ENCODE results near the gene OR9Q1.

Gene OR9Q1

GRCh38 chr11:58034471-58034870 lies 10.8 kb downstream of the OR9Q1 start:
- no peak for DNase-seq

GRCh38 chr11:58039589-58039988 lies 15.9 kb downstream of the OR9Q1 start:
- DNase-seq = no peak

GRCh38 chr11:58043379-58043778 lies 19.7 kb downstream of the OR9Q1 start:
- no peak for DNase-seq

GRCh38 chr11:58046231-58046630 lies 22.6 kb downstream of the OR9Q1 start:
- DNase-seq = no peak

GRCh38 chr11:58047818-58048217 lies 24.1 kb downstream of the OR9Q1 start:
- no peak for DNase-seq

- no peak for DNase-seq
Measured at GRCh38 chr11:58055806-58056401, 32.2 kb downstream of the OR9Q1 start.

GRCh38 chr11:58057481-58057880 lies 33.8 kb downstream of the OR9Q1 start:
- DNase-seq = no peak

GRCh38 chr11:58058276-58059006 lies 34.8 kb downstream of the OR9Q1 start:
- DNase-seq = no peak

- DNase-seq = no peak
Measured at GRCh38 chr11:58059007-58059350, 35.3 kb downstream of the OR9Q1 start.

- DNase-seq = no peak
Measured at GRCh38 chr11:58060535-58060934, 36.9 kb downstream of the OR9Q1 start.

GRCh38 chr11:58060939-58061672 lies 37.4 kb downstream of the OR9Q1 start:
- DNase-seq = no peak

- no peak for DNase-seq
Measured at GRCh38 chr11:58061813-58062212, 38.1 kb downstream of the OR9Q1 start.

GRCh38 chr11:58067685-58068084 lies 44.0 kb downstream of the OR9Q1 start:
- DNase-seq = no peak

- DNase-seq = no peak
Measured at GRCh38 chr11:58068655-58069054, 45.0 kb downstream of the OR9Q1 start.

- no peak for DNase-seq
Measured at GRCh38 chr11:58070585-58070984, 46.9 kb downstream of the OR9Q1 start.

- no peak for DNase-seq
Measured at GRCh38 chr11:58075781-58076180, 52.1 kb downstream of the OR9Q1 start.

- DNase-seq = no peak
Measured at GRCh38 chr11:58086528-58086927, 62.8 kb downstream of the OR9Q1 start.

GRCh38 chr11:58097437-58097836 lies 73.8 kb downstream of the OR9Q1 start:
- no peak for DNase-seq

- no peak for DNase-seq
Measured at GRCh38 chr11:58121096-58121495, 97.4 kb downstream of the OR9Q1 start.

- no peak for DNase-seq
Measured at GRCh38 chr11:58125469-58125868, 101.8 kb downstream of the OR9Q1 start, which contains the start of gene OR9I1. TSS of gene OR9I1 (minus strand) at chr11:58125530. CDS start at chr11:58119444, 6,086 bp downstream.

GRCh38 chr11:58127350-58127749 lies 103.7 kb downstream of the OR9Q1 start:
- no peak for DNase-seq

GRCh38 chr11:58133309-58134076 lies 109.8 kb downstream of the OR9Q1 start:
- DNase-seq = no peak

GRCh38 chr11:58134151-58134550 lies 110.5 kb downstream of the OR9Q1 start:
- DNase-seq = no peak
